A673 (cell line): ENCODE measurements around the gene SFXN1.

ENCODE experiments used
- EZH2 ChIP-seq: fragments of 200-600 bp; sonication (generic); IDR thresholded peaks from 2 replicates; pipeline ENCODE4 v1.6.1; 2017; ENCODE audit warnings: borderline replicate concordance, low read depth, mild to moderate bottlenecking, mixed read lengths, antibody characterized with exemption, low read length; ENCODE audit not compliant: poor library complexity, severe bottlenecking
- TF ChIP-seq, protein P1 (sequence below): fragments of 300-800, 200-600 bp; sonication (generic); conservative IDR thresholded peaks from 2 replicates; pipeline ENCODE4 v1.5.1; 2017; ENCODE audit warnings: low read depth, mild to moderate bottlenecking, antibody characterized with exemption, low read length, moderate library complexity, mixed read lengths

DNA sequence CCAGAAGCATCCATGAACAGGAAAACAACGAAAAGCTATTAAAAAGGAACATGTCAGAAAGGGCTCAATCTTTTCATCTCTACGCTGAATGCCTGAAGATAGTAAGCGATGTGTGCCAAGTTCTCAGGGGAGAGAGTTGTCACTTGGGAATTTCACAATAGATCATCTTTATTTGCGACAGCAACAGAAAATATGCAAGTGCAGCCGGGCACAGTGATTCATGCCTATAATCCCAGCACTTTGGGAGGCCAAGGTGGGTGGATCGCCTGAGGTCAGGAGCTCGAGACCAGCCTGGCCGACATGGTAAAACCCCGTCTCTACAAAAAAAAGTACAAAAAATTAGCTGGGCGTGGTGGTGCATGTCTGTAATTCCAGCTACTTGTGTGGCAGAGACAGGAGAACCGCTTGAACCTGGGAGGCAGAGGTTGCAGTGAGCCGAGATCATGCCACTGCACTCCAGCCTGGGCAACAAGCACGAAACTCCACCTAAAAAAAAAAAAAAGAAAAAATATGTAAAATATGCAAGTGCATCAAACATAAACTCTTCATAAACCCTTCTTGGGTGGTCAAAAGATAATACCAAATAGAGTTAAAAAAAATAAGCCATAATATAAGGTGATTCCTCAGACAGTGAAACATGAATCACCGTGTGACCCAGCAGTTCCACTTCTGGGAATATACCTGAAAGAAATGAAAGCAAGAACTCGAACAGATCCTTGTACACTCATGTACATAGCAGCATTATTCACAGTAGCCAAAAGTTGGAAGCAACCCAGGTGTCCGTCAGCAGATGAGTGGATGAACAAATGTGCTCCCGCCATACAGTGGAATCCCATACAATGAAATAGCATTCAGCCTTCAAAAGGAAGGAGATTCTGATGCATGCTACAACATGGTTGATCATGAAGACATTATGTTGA, 16.2 kb downstream of the SFXN1 start:
- TF ChIP-seq, protein P1, sequence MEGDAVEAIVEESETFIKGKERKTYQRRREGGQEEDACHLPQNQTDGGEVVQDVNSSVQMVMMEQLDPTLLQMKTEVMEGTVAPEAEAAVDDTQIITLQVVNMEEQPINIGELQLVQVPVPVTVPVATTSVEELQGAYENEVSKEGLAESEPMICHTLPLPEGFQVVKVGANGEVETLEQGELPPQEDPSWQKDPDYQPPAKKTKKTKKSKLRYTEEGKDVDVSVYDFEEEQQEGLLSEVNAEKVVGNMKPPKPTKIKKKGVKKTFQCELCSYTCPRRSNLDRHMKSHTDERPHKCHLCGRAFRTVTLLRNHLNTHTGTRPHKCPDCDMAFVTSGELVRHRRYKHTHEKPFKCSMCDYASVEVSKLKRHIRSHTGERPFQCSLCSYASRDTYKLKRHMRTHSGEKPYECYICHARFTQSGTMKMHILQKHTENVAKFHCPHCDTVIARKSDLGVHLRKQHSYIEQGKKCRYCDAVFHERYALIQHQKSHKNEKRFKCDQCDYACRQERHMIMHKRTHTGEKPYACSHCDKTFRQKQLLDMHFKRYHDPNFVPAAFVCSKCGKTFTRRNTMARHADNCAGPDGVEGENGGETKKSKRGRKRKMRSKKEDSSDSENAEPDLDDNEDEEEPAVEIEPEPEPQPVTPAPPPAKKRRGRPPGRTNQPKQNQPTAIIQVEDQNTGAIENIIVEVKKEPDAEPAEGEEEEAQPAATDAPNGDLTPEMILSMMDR: no peak
- TF ChIP-seq EZH2: no peak
